Activated naive CD8-positive, alpha-beta T cell treated with anti-CD3 and anti-CD28 coated beads for 36 hours (primary cell): ENCODE measurements around the gene SSNA1. TPM values are rescaled to one million over a fixed set of nuclear protein-coding genes. Genes with fewer than 3 reads are reported as not detected.
"Not testable (repeated sequence)": the region's sequence is repeated elsewhere in the genome, so short reads cannot be mapped to it uniquely, and the experiment has no call there.

ENCODE experiments used
- DNase-seq: peaks from one replicate; pipeline ENCODE4 v3.0.0; 2021
- H3K27ac Mint-ChIP-seq: one replicate; pipeline ENCODE4 v1.8.0; 2022; ENCODE audit warnings: mild to moderate bottlenecking, moderate library complexity, mixed read lengths
- H3K27me3 Mint-ChIP-seq: one replicate; pipeline ENCODE4 v1.8.0; 2022; ENCODE audit warnings: mild to moderate bottlenecking, mixed read lengths
- H3K36me3 Mint-ChIP-seq: one replicate; pipeline ENCODE4 v1.8.0; 2021; ENCODE audit warnings: mild to moderate bottlenecking, mixed read lengths
- H3K4me1 Mint-ChIP-seq: one replicate; pipeline ENCODE4 v1.8.0; 2021; ENCODE audit warnings: mixed read lengths
- H3K4me3 Mint-ChIP-seq: one replicate; pipeline ENCODE4 v1.8.0; 2022; ENCODE audit warnings: mild to moderate bottlenecking, moderate library complexity, mixed read lengths
- H3K9me3 Mint-ChIP-seq: one replicate; pipeline ENCODE4 v1.8.0; 2022; ENCODE audit warnings: mixed read lengths
- total RNA-seq, 2 experiments: library from RNA; stranded (reverse); gene quantifications; one replicate each; pipeline ENCODE4 v1.2.3, GENCODE V29; 2021

SSNA1 gene
- total RNA-seq, 2 experiments from 2014 or later = 78.1 to 80.1 TPM

- Mint-ChIP-seq H3K4me1 (peaks cover 2% of the 10 kb centered on the region), H3K27me3 (peaks cover 14% of the 10 kb centered on the region), H3K4me3 (no peak overlapping the region), H3K36me3 (no peaks in the 10 kb centered on the region), H3K27ac (no peak overlapping the region), H3K9me3 (no peaks in the 10 kb centered on the region)
- DNase-seq = no peak
Observed at GRCh38 chr9:137231372-137232039, 43.0 kb downstream of the SSNA1 start.

- no peak overlapping the region for H3K27ac Mint-ChIP-seq
- H3K4me1 Mint-ChIP-seq = peaks cover 2% of the 10 kb centered on the region
- H3K9me3 Mint-ChIP-seq = no peaks in the 10 kb centered on the region
- H3K4me3 Mint-ChIP-seq = no peak overlapping the region
- peaks cover 14% of the 10 kb centered on the region for H3K27me3 Mint-ChIP-seq
- no peaks in the 10 kb centered on the region for H3K36me3 Mint-ChIP-seq
- DNase-seq = no peak
Observed at GRCh38 chr9:137232101-137232500, 43.6 kb downstream of the SSNA1 start.

GRCh38 chr9:137232510-137232909 is 44.0 kb downstream of the SSNA1 start:
- no peaks in the 10 kb centered on the region for H3K36me3 Mint-ChIP-seq
- no peak overlapping the region for H3K27ac Mint-ChIP-seq
- peaks cover 2% of the 10 kb centered on the region for H3K4me1 Mint-ChIP-seq
- no peak overlapping the region for H3K4me3 Mint-ChIP-seq
- H3K27me3 Mint-ChIP-seq = peaks cover 12% of the 10 kb centered on the region
- no peaks in the 10 kb centered on the region for H3K9me3 Mint-ChIP-seq
- DNase-seq = no peak

- Mint-ChIP-seq H3K27ac (no peak overlapping the region), H3K36me3 (no peaks in the 10 kb centered on the region), H3K4me1 (peaks cover 2% of the 10 kb centered on the region), H3K9me3 (no peaks in the 10 kb centered on the region), H3K4me3 (no peak overlapping the region), H3K27me3 (peaks cover 9% of the 10 kb centered on the region)
- no peak for DNase-seq
Observed at GRCh38 chr9:137233143-137233980, 44.9 kb downstream of the SSNA1 start.

- Mint-ChIP-seq H3K36me3 (peaks cover 4% of the 10 kb centered on the region), H3K27ac (no peak overlapping the region), H3K4me3 (no peak overlapping the region), H3K9me3 (no peaks in the 10 kb centered on the region), H3K27me3 (peaks cover 5% of the 10 kb centered on the region), H3K4me1 (peaks cover 8% of the 10 kb centered on the region)
- DNase-seq = no peak
Observed at GRCh38 chr9:137234055-137234697, 45.7 kb downstream of the SSNA1 start.

DNA sequence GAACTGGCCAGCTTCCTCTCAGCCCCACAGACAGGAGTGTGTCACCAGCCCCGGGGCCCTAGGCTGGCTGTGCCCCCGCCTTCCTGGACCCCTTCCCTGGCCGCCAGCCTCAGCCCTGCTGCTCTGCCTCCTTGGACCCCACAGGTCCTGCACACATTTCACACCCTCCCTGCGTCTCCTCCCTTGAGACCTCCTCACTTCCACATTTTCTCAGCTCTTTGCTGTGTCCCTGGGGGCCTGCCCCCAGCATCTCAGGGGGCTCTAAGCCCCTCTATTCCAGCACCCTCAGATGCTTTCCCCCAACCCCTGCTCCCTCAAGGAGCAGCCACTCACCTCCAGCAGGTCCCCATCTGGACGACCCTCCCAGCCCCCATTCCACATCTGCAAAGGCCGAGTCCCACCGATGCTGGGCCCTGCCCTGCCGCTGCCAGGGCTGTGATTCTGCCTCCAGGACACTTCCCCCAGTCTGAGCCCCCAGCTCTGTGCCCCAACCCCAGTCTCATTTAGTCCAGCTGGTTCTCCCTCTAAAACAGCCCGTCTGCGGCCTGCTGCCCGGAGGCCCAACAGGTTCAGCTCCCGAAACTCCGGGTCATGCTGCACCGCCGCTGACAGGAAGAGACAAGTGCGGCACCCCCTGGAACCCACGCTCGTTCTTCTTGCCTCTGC is 46.4 kb downstream of the SSNA1 start:
- H3K9me3 Mint-ChIP-seq = no peaks in the 10 kb centered on the region
- DNase-seq = no peak
- H3K4me3 Mint-ChIP-seq = no peak overlapping the region
- peaks cover 5% of the 10 kb centered on the region for H3K27me3 Mint-ChIP-seq
- peaks cover 4% of the 10 kb centered on the region for H3K36me3 Mint-ChIP-seq
- H3K27ac Mint-ChIP-seq = no peak overlapping the region
- peaks cover 9% of the 10 kb centered on the region for H3K4me1 Mint-ChIP-seq

DNA sequence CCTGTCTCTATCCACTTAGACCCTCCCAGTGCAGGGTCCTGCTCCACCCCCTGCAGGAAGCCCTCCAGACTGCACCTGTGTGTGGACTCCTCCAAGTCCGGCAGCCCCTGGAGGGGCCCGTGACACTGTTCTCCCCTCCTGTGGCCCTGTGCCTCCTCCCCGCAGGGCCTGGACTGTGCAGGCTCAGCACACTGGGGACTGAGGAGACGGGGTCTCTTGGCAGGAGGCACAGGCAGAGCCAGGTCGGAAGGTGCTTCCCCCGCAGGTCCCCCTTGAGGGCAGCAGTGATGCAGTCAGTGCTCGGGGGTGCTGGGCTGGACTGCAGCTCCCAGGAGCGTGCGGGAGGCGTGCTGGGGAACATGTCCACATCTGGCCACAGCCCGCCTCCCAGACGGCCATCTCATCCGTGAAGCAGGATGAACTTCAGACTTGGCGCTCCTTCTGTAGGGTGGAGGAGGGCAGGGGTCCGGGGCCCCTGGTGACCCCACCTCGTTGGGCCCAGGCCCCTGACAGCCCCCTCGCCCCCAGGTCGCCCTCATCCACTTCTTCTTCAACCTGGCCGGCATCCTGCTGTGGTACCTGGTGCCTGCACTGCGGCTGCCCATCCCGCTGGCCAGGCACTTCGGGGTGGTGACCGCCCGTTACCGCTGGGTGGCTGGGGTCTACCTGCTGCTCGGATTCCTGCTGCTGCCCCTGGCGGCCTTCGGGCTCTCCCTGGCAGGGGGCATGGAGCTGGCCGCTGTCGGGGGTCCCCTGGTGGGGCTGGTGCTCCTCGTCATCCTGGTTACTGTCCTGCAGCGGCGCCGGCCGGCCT is 47.2 kb downstream of the SSNA1 start:
- H3K36me3 Mint-ChIP-seq = peaks cover 4% of the 10 kb centered on the region
- DNase-seq = no peak
- no peaks in the 10 kb centered on the region for H3K9me3 Mint-ChIP-seq
- peaks cover 5% of the 10 kb centered on the region for H3K27me3 Mint-ChIP-seq
- H3K27ac Mint-ChIP-seq = no peak overlapping the region
- peaks cover 9% of the 10 kb centered on the region for H3K4me1 Mint-ChIP-seq
- no peak overlapping the region for H3K4me3 Mint-ChIP-seq

DNA sequence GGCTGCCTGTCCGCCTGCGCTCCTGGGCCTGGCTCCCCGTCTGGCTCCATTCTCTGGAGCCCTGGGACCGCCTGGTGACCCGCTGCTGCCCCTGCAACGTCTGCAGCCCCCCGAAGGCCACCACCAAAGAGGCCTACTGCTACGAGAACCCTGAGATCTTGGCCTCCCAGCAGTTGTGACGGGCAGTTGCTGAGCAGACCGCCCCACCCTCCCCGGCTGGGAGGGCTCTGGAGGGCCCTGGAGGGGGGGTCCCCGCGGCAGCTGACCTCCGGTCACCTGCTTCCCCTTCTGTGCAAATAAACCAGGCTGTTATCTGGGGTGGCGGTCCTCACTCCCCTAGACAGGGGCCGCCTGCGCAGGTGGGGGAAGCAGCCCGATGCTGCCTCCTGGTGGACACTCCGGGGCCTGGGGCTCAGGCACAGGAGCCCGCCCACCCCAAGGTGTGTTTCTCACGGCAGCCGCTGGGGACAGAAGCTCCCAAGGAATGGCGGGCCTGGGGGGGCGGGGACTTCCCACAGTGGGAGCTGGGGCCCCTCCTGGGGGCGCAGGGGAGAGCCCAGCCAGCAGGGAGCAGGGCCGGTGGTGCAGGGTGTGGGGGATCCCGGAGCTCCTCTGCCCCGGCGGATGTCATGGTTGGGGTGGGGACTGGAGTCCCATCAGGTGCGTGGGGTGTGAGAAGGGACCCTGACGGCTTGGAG is 47.9 kb downstream of the SSNA1 start:
- peaks cover 9% of the 10 kb centered on the region for H3K4me1 Mint-ChIP-seq

DNA sequence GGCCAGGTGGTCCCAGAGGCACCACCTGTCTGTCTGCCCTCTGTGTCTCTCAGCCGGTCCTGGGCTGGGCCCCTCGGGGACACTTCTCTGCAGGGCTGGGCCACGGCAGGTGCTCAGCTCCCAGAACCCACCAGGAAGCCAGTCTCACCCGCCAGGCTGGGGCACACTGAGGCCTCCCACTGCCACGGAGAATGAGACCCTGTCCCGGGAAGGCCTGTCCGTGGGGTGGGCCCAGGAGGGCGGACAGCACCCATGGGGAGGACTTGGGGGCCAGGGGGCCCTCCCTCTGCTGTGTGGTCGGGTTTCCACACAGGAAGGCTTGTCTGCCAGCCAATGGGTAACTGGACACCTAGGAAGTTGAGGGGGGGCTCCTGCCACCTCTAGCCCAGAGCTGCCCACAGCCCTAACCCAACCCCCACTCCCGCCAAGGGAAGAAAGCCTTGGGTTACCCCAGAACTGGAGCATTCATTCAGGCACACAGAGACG is 48.5 kb downstream of the SSNA1 start:
- DNase-seq = peak; percentile 6
- Mint-ChIP-seq H3K9me3 (no peaks in the 10 kb centered on the region), H3K4me3 (no peak overlapping the region), H3K27me3 (peaks cover 5% of the 10 kb centered on the region), H3K4me1 (peaks cover 9% of the 10 kb centered on the region), H3K36me3 (peaks cover 9% of the 10 kb centered on the region), H3K27ac (no peak overlapping the region)

More for the DNA sequence above, 47.9 kb downstream of the SSNA1 start:
- peak; percentile 90 for DNase-seq
- Mint-ChIP-seq H3K4me3 (no peak overlapping the region), H3K9me3 (no peaks in the 10 kb centered on the region), H3K27me3 (peaks cover 5% of the 10 kb centered on the region), H3K36me3 (peaks cover 6% of the 10 kb centered on the region), H3K27ac (no peak overlapping the region)

DNA sequence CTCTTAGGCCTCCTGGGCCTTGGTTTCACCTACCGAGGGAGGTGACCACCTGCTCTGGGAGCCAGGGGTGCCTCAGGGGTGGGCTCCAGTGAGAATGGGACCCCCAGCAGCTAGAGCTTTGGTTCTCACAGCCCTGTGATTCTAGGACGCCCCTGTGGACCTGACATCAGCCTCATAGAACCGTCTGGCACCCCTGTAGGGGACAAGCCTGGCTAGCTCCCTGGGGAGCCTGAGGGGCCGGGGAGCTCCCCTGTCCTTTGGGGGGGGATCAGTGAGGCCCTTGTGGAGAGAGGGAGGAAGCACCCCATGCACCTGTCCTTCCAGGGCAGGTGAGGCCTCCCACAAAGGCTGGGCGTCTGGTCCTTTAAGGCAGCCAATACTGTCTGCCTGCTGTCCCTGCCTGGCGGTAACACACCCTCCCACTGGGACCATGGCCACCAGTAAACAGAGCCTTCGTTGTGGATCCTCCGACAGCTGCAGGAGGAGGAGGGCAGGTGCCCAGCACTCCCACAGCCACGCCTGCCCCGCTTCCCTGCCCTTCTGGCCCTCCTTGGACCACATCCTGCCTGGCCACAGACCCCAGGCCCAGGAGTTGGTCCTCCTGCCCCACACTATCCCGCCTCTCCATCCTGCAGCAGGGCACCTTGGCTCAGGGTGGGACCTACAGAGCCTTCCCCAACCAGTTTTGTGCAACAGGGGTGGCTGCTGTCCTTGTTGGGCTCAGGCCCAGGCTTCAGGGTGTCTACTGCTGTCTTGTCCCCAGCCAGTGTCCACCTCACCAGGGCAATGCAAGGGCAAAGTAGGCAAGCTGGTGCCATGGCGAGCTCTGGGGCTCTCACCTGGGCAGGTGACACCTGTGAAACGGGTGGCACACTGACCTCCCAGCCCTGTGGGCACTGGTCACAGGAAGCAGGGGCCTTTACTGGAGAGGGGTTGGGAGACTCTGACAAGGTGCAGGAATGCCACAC is 49.6 kb downstream of the SSNA1 start:
- no peak overlapping the region for H3K27ac Mint-ChIP-seq
- peaks cover 5% of the 10 kb centered on the region for H3K27me3 Mint-ChIP-seq
- peaks cover 19% of the 10 kb centered on the region for H3K36me3 Mint-ChIP-seq
- no peaks in the 10 kb centered on the region for H3K9me3 Mint-ChIP-seq
- H3K4me3 Mint-ChIP-seq = no peak overlapping the region
- peaks cover 17% of the 10 kb centered on the region for H3K4me1 Mint-ChIP-seq
- peak; percentile 3 for DNase-seq

DNA sequence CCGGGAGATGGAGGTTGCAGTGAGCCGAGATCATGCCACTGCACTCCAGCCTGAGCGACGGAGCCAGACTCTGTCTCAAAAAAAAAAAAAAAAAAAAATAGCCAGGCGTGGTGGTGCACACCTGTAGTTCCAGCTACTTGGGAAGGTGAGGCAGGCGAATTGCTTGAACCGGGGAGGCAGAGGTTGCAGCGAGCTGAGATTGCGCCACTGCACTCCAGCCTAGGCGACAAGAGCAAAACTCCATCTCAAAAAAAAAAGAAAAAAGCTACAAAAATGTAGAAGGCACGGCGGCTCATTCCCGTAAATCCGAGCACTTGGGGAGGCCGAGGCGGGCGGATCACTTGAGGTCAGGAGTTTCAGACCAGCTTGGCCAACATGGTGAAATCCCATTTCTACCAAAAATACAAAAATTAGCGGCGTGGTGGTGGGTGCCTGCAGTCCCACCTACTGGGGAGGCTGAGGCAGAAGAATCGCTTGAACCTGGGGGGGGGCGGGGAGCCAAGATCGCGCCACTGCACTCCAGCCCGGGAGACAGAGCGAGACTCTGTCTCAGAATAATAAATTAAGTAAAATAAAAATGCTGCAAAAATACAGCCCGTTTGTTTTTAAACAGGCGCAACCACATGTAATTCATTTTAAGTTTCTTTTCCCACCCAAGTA is 51.2 kb downstream of the SSNA1 start:
- peak overlapping the region; percentile 56 for H3K27ac Mint-ChIP-seq
- not testable (repeated sequence) for H3K9me3 Mint-ChIP-seq, H3K27me3 Mint-ChIP-seq, DNase-seq
- peaks cover 23% of the 10 kb centered on the region for H3K4me1 Mint-ChIP-seq
- peaks cover 26% of the 10 kb centered on the region for H3K36me3 Mint-ChIP-seq
- H3K4me3 Mint-ChIP-seq = peak overlapping the region; percentile 80
